Measurements from ENCODE around the gene HMGCS1. TPM values are rescaled to one million over a fixed set of nuclear protein-coding genes. Genes with fewer than 3 reads are reported as not detected.

The HMGCS1 gene
- 49.7 to 66.3 TPM (median 53.2 TPM) in 5 replicates for total RNA-seq (2022; extraction: Qiagen RNA extraction)

GRCh38 chr5:43313035-43313853, at the start of gene HMGCS1:
HMGCS1 (minus strand) TSS chr5:43313412; CDS start chr5:43298965, 14,447 bp downstream.

Other genes starting within 250 kb of the HMGCS1 start
- 21.7 to 27.3 TPM (median 23.3 TPM) in 5 replicates for gene ZNF131, start 192.5 kb downstream of the HMGCS1 start, total RNA-seq (2022; extraction: Qiagen RNA extraction)
- 0.08 to 0.50 TPM (median 0.24 TPM) in 5 replicates for gene NIM1K, start 121.2 kb downstream of the HMGCS1 start, total RNA-seq (2022; extraction: Qiagen RNA extraction)
- gene CCL28, start 99.0 kb upstream of the HMGCS1 start, total RNA-seq (2022; extraction: Qiagen RNA extraction): 0.06 to 0.34 TPM (median 0.15 TPM) in 5 replicates
- gene TMEM267, start 170.5 kb upstream of the HMGCS1 start, total RNA-seq (2022; extraction: Qiagen RNA extraction): 18.3 to 20.1 TPM (median 19.6 TPM) in 5 replicates
- 3.6 to 5.4 TPM (median 4.2 TPM) in 5 replicates for gene C5orf34, start 201.7 kb upstream of the HMGCS1 start, total RNA-seq (2022; extraction: Qiagen RNA extraction)
- gene PAIP1, start 243.7 kb upstream of the HMGCS1 start, total RNA-seq (2022; extraction: Qiagen RNA extraction): 98.7 to 108 TPM (median 100 TPM) in 5 replicates

Measured in A549 treated with AZD2906 at 1 μM for 4 hours (cell line).